ENCODE results near the gene SNAPIN. TPM values are rescaled to one million over a fixed set of nuclear protein-coding genes. Genes with fewer than 3 reads are reported as not detected.
A peak's percentile ranks its signal among the peaks of the same experiment; 100 is the strongest.

SNAPIN gene
- total RNA-seq, 1 donor from 2014 or later, result 50.4 TPM

- DNase-seq (no peak), ATAC-seq (ENCODE audit: low read depth) (no peak)
- TF ChIP-seq CTCF (IDR thresholded peaks at IDR 0.05), result no peak
- ChIA-PET CTCF (interaction anchor here (1.2 kb wide), 1 partner anchor 59 kb away, joined by 4 read pairs; no protein-coding TSS in a partner anchor), POLR2A (interaction anchor here (0.7 to 5.5 kb wide), 2 partner anchors 33 to 66 kb away, joined by 3 to 27 read pairs; no protein-coding TSS in a partner anchor)
- peak overlapping the region; percentile 2 for H3K27ac Mint-ChIP-seq
- H3K4me1 Mint-ChIP-seq, result peaks cover 52% of the 10 kb centered on the region
- H3K9me3 Mint-ChIP-seq, result no peaks in the 10 kb centered on the region
- H3K27me3 Mint-ChIP-seq, result no peaks in the 10 kb centered on the region
- H3K4me3 Mint-ChIP-seq, result no peak overlapping the region
- intact Hi-C loops (cut with micrococcal nuclease), result no loop called here
- H3K36me3 Mint-ChIP-seq (ENCODE audit: low read depth), result peaks cover 23% of the 10 kb centered on the region
These were observed 27.2 kb upstream of the SNAPIN start for GRCh38 chr1:153631047-153632022.

- ATAC-seq (ENCODE audit: low read depth) (peak; percentile 0), DNase-seq (no peak)
- intact Hi-C loops (cut with micrococcal nuclease), result no loop called here
- H3K9me3 Mint-ChIP-seq, result no peaks in the 10 kb centered on the region
- H3K27me3 Mint-ChIP-seq, result no peaks in the 10 kb centered on the region
- peaks cover 50% of the 10 kb centered on the region for H3K4me1 Mint-ChIP-seq
- H3K36me3 Mint-ChIP-seq (ENCODE audit: low read depth), result peaks cover 42% of the 10 kb centered on the region
- ChIA-PET CTCF (interaction anchor here (1.2 to 2.7 kb wide), 6 partner anchors 35 to 122 kb away, joined by 3 to 33 read pairs (median 8); partner anchors contain the start of gene S100A6), POLR2A (interaction anchor here (0.5 to 2.9 kb wide), 46 partner anchors 9 to 549 kb away, joined by 3 to 138 read pairs (median 8); partner anchors contain the start of genes CREB3L4, CRTC2, ILF2 and INTS3)
- peak overlapping the region; percentile 100 for H3K27ac Mint-ChIP-seq
- peak overlapping the region; percentile 99 for H3K4me3 Mint-ChIP-seq
- no peak for TF ChIP-seq CTCF (IDR thresholded peaks at IDR 0.05)
These were observed 25.2 kb upstream of the SNAPIN start for GRCh38 chr1:153633161-153633753.

- Mint-ChIP-seq H3K27ac (peak within 1 kb of the TSS; percentile 100), H3K9me3 (no peaks in the 10 kb centered on the region), H3K4me1 (peaks cover 44% of the 10 kb centered on the region), H3K4me3 (peak within 1 kb of the TSS; percentile 99), H3K36me3 (ENCODE audit: low read depth) (peaks cover 48% of the 10 kb centered on the region), H3K27me3 (no peaks in the 10 kb centered on the region)
- DNase-seq (peak; percentile 98), ATAC-seq (ENCODE audit: low read depth) (peak; percentile 86)
- CTCF ChIA-PET, result interaction anchor here (0.6 to 2.7 kb wide), 8 partner anchors 12 to 123 kb away, joined by 3 to 33 read pairs (median 7); partner anchors contain the start of gene S100A6
- POLR2A ChIA-PET, result interaction anchor here (0.5 to 2.9 kb wide), 49 partner anchors 10 to 548 kb away, joined by 3 to 138 read pairs (median 8); partner anchors contain the start of genes CREB3L4, CRTC2, ILF2 and INTS3
- no peak for TF ChIP-seq CTCF (IDR thresholded peaks at IDR 0.05)
- intact Hi-C loops (cut with micrococcal nuclease), result loop anchor here (1.0 to 2.0 kb wide), 7 partner anchors 24 to 123 kb away; partner anchors contain the start of gene SNAPIN
These were observed 24.5 kb upstream of the SNAPIN start, which contains the start of gene CHTOP for GRCh38 chr1:153633754-153634665. Gene CHTOP, plus strand, starts transcription at chr1:153634066. Its CDS starts 2,523 bp downstream, at chr1:153636589.

- ATAC-seq (ENCODE audit: low read depth) (no peak), DNase-seq (no peak)
- CTCF ChIA-PET, result interaction anchor here (0.7 to 2.7 kb wide), 2 partner anchors 63 to 92 kb away, joined by 3 to 33 read pairs; no protein-coding TSS in a partner anchor
- POLR2A ChIA-PET, result interaction anchor here (0.8 to 2.7 kb wide), 4 partner anchors 31 to 358 kb away, joined by 3 to 138 read pairs (median 20); partner anchors contain the start of gene S100A6
- peak overlapping the region; percentile 56 for H3K27ac Mint-ChIP-seq
- H3K36me3 Mint-ChIP-seq (ENCODE audit: low read depth), result peaks cover 65% of the 10 kb centered on the region
- peak overlapping the region; percentile 83 for H3K4me3 Mint-ChIP-seq
- no peak for TF ChIP-seq CTCF (IDR thresholded peaks at IDR 0.05)
- intact Hi-C loops (cut with micrococcal nuclease), result loop anchor here (2.0 kb wide), 2 partner anchors 103 to 125 kb away; no protein-coding TSS in a partner anchor
- no peaks in the 10 kb centered on the region for H3K9me3 Mint-ChIP-seq
- peaks cover 39% of the 10 kb centered on the region for H3K4me1 Mint-ChIP-seq
- H3K27me3 Mint-ChIP-seq, result no peaks in the 10 kb centered on the region
These were observed 22.6 kb upstream of the SNAPIN start for GRCh38 chr1:153635872-153636271.
